Aorta (tissue), 5 donors: ENCODE results near the gene DOK5. TPM values are rescaled to one million over a fixed set of nuclear protein-coding genes. Genes with fewer than 3 reads are reported as not detected.

Source experiments
- ATAC-seq: fragments of 200-7000 bp; cut with Tn5 transposase; one replicate; pipeline ENCODE4 v1.9.1; 2022; ENCODE audit warnings: moderate library complexity; ENCODE audit not compliant: low FRiP score
- DNase-seq, 2 donors: peaks; one replicate each; pipeline ENCODE4 v3.0.0-alpha.2; 2020
- H3K27ac ChIP-seq, 2 donors: one replicate each; pipeline ENCODE4 v1.5.1; 2013; ENCODE audit warnings: low read length in 2 of 2, mild to moderate bottlenecking in 2 of 2, moderate library complexity in 2 of 2, control low read depth in 1 of 2, inconsistent platforms in 1 of 2, low read depth in 1 of 2
- H3K27me3 ChIP-seq, 2 donors: one replicate each; pipeline ENCODE4 v1.6.1; 2013; ENCODE audit warnings: control low read depth in 1 of 2, low read length in 1 of 2, mild to moderate bottlenecking in 1 of 2, moderate library complexity in 1 of 2; ENCODE audit not compliant: insufficient read depth in 2 of 2, control insufficient read depth in 1 of 2
- H3K36me3 ChIP-seq, 2 donors: one replicate each; pipeline ENCODE4 v1.6.1; 2013; ENCODE audit warnings: control low read depth in 1 of 2, low read length in 1 of 2, mild to moderate bottlenecking in 1 of 2; ENCODE audit not compliant: insufficient read depth in 2 of 2, control insufficient read depth in 1 of 2
- H3K4me1 ChIP-seq, 2 donors: one replicate each; pipeline ENCODE4 v1.6.1; 2013; ENCODE audit warnings: low read length in 2 of 2, control low read depth in 1 of 2, mild to moderate bottlenecking in 1 of 2, moderate library complexity in 1 of 2; ENCODE audit not compliant: insufficient read depth in 2 of 2, control insufficient read depth in 1 of 2
- H3K4me3 ChIP-seq, 2 donors: one replicate each; pipeline ENCODE4 v1.5.1; 2013; ENCODE audit warnings: low read length in 2 of 2, control low read depth in 1 of 2, mild to moderate bottlenecking in 1 of 2
- H3K9me3 ChIP-seq: one replicate; pipeline ENCODE4 v1.6.1; 2013; ENCODE audit warnings: mild to moderate bottlenecking, low read length; ENCODE audit not compliant: control insufficient read depth
- WGBS, 2 donors: extraction: QIAGEN DNeasy Blood & Tissue Kit; methylation state at CpG; one replicate each; pipeline ENCODE4 v1.1.7; 2013; 5-methylcytosine and 5-hydroxymethylcytosine counted together
- intact Hi-C, 2 donors: fragments of 100-400 bp; cut with DNase I; formaldehyde crosslinking; loops; one replicate each; pipeline versions ENCODE4 v1.14.2 to v1.15.0; 2022
- polyA plus RNA-seq, 2 donors: library from polyadenylated mRNA; stranded (reverse); fragments of 200-250 nt; gene quantifications; one replicate each; pipeline ENCODE4 v1.2.3, GENCODE V29; 2013
- total RNA-seq, 2 donors: library from RNA; stranded (reverse); fragmentation: NEBNext Ultra II Directional; extraction: Animal tissue kit (Norgen Biotek cat#: 25700); gene quantifications; one replicate each; pipeline ENCODE4 v1.2.1, GENCODE V29; 2021
- donor health status: healthy with polysubstance abuse.
- donor health status: Bipolar disorder and iron deficiency.
- donor health status: DM: no; HTN: no; CAD: no.
- donor health status: DM: no; HTN: no; CAD: no.
- donor health status: DM: yes; HTN: yes; CAD: no.

The DOK5 gene
- total and polyA plus RNA-seq, 4 donors, result 5.2 to 13.3 (median 9.0) TPM

DNA sequence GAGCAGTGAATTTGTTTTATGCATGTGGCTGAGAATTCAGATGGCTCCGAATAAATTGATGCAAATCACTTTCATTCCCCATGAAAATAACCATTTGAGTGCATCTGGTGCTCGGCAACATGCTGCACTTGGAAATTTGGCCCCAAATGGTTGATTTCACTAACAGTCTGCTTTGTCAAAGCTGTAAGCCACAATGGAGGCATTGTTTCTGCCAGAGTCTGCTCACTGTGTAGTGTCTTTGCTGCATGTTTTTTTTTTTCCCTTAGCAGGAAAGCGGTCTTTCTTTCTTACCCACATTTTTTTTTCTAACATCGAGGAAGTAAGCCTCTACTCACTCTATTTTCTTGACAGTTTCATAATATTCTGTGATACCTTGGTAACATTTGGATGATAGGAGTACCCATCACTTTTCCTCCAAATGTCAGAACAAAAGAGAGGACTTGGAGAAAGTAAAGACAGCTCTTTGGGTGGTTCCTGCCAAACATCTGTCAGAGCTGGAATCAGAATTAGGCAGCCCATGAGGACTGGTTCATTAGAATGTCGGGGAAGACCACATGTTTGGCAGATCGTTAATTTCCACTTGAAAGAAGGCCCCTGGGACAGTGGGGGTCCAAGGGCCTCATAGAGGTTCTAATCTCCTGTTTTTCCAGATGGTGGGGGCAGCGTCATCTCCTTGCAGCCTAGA lies 149.5 kb downstream of the DOK5 start:
- ATAC-seq (no peak), DNase-seq (no peak)
- H3K27me3 ChIP-seq, result no peaks in the 10 kb centered on the region
- intact Hi-C loops, result no loop called here
- no peak overlapping the region for H3K4me3 ChIP-seq
- H3K36me3 ChIP-seq, result no peaks in the 10 kb centered on the region
- H3K9me3 ChIP-seq, result no peaks in the 10 kb centered on the region
- no peak overlapping the region for H3K27ac ChIP-seq
- whole genome bisulfite sequencing, 2 donors, result 27 to 29% methylated on average over 7 of the region's 7 CpGs
- H3K4me1 ChIP-seq, result peaks cover 2 to 3% of the 10 kb centered on the region in 2 donors

DNA sequence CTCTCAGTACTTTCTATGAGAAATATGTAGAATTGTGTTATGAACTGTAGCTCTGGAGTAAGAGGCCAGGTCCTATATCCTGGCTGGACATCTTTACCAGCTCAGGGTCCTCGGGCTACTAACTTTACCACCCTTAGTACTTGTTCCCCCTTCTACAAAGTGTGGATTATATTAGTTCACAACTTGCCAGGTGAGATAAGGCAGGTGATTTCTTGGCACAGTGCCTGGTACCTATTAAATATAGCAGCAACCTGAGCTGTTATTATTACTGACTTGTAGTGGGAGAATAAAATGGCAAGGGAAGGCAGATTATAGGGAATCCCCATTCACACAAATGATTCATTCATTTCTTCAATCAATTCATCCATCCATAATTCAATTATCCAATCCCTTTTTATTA lies 150.1 kb downstream of the DOK5 start:
- Histone ChIP-seq H3K4me3 (no peak overlapping the region), H3K4me1 (peaks cover 2 to 3% of the 10 kb centered on the region in 2 donors), H3K36me3 (no peaks in the 10 kb centered on the region), H3K27ac (no peak overlapping the region), H3K9me3 (no peaks in the 10 kb centered on the region), H3K27me3 (no peaks in the 10 kb centered on the region)
- 82 to 84% methylated on average over 1 of the region's 1 CpG for WGBS, 2 donors
- DNase-seq (no peak), ATAC-seq (no peak)
- intact Hi-C loops, result no loop called here

DNA sequence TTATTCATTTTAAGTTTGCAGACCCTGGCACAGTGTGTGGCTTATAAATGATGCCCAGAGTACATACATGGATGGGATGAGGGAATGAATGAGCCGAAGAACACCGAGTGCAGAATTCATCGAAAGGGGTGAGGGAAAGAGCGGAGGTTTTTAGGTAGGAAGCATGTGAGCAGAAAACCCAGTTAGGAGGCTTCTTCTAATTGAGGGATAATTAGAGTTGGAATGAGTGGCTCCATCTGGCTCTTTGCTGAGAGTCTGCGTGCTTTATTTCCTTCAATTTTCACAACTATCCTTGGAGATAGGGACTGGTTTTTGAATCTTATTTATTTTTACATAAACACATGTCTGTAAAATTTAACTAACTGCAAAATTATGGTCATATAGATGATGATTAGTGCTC lies 150.7 kb downstream of the DOK5 start:
- H3K27me3 ChIP-seq, result no peaks in the 10 kb centered on the region
- H3K27ac ChIP-seq, result no peak overlapping the region
- H3K36me3 ChIP-seq, result no peaks in the 10 kb centered on the region
- intact Hi-C loops, result no loop called here
- ATAC-seq, result no peak
- no peak overlapping the region for H3K4me3 ChIP-seq
- 97 to 99% methylated on average over 5 of the region's 5 CpGs for WGBS, 2 donors
- peaks cover 2 to 3% of the 10 kb centered on the region in 2 donors for H3K4me1 ChIP-seq
- H3K9me3 ChIP-seq, result no peaks in the 10 kb centered on the region
- no peak for DNase-seq

DNA sequence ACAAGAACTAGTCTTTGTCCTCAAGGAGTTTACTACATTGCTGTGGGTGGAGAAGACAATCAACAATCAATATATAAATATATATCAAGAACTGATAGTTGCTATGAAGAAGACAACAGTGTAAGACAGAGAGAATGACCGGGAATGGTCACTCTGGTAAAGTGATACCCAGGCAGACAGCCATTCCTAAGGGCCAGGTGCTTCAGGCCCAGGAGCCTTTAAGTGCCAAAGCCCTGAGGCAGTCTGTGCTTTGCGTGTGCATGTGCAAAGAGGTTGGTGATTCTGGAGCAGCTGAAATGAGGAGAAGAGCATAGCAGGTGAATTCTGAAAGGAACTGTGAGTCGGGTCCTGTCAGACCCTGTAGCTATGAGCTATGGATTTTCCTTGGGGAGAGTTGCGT lies 154.2 kb downstream of the DOK5 start:
- intact Hi-C loops, result no loop called here
- Histone ChIP-seq H3K4me3 (no peak overlapping the region), H3K9me3 (no peaks in the 10 kb centered on the region), H3K27me3 (no peaks in the 10 kb centered on the region), H3K36me3 (no peaks in the 10 kb centered on the region), H3K4me1 (no peaks in the 10 kb centered on the region), H3K27ac (no peak overlapping the region)
- WGBS, 2 donors, result 93 to 98% methylated on average over 4 of the region's 4 CpGs
- ATAC-seq (no peak), DNase-seq (no peak)

DNA sequence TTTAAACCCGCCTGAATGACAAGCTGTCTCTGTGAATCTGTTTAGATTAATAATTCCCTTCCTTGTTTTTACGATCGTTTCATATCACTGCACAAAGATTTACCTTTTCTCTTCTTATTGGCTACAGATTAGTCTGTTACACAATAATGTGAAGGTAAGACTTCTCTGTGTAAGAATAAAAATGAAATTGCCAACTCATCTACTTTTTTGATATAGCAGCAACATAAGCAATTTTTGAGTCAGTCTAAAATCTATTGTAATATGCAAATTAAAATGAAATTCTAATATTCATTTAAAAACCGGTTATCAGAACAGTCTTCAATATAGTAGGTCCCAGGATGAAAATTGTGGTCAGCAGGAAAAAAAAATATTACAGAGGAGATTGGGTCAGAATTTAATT lies 155.2 kb downstream of the DOK5 start:
- 90 to 91% methylated on average over 4 of the region's 4 CpGs for WGBS, 2 donors
- intact Hi-C loops, result no loop called here
- no peak overlapping the region for H3K4me3 ChIP-seq

DNA sequence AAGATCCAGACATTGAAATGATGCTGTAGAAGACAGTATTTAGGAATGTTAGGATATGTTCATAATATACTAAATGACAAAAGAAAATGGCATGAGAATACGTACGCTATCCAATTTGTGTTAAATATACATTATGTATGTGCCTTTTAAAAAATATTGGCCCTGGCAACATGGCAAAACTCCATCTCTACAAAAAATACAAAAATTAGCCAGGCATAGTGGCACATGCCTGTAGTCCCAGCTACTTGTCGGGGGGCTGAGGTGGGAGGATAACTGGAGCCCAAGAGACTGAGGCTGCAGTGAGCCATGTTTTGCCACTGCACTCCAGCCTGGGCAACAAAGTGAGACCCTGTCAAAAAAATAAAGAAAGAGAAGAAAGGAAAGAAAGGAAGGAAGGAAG lies 155.7 kb downstream of the DOK5 start:
- Histone ChIP-seq H3K36me3 (no peaks in the 10 kb centered on the region), H3K9me3 (no peaks in the 10 kb centered on the region), H3K27me3 (no peaks in the 10 kb centered on the region), H3K4me1 (no peaks in the 10 kb centered on the region), H3K4me3 (no peak overlapping the region), H3K27ac (no peak overlapping the region)
- no peak for ATAC-seq
- no peak for DNase-seq
- WGBS, 2 donors, result 88 to 91% methylated on average over 3 of the region's 3 CpGs
- intact Hi-C loops, result no loop called here

More for the DNA sequence above, 155.2 kb downstream of the DOK5 start:
- ATAC-seq (no peak), DNase-seq (no peak)
- Histone ChIP-seq H3K4me1 (no peaks in the 10 kb centered on the region), H3K27me3 (no peaks in the 10 kb centered on the region), H3K36me3 (no peaks in the 10 kb centered on the region), H3K9me3 (no peaks in the 10 kb centered on the region), H3K27ac (no peak overlapping the region)

DNA sequence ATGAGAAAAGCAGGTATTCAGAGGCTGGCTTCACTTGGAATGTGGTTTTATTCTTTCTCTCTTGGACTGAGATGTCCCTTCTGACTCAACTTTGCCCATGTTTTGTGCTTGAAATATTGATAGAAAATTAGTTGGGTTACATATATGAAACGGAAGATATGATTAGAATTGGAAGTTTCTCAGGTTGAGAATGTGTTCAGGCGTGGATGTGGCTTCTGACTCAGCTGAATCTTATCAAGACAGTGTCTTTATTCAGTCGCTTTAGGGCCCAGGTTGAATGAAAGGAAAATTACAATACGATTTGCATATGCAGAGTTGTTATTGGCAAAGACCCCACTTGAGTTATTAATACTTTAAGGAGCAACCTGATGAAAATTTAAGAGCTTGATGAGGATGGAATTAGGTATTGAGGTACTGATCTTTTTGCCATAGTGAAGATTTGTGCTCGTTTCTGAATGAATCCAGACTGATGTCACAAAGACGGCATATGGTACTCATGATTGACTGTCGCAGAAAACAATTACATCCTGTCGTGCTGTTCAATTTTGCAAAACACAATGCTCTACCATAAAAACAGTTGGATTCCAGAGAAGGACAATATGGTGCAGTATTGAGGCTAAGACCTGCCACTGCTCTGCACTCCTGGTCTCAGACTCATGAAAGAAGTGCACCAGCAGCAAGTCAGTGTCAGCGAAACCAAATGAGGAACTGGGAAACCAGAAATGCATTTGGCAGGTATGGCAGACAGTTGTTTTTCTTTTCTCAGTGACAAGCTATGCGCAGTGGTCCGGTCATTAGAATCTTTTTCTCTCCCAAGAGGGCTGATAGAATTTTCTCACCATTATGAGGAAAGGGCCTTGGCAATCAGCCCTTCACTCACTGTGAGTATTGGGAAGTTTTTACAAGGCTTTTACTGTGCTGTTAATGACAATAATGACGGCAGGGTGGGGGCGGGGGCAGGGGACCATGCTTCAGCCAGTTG lies 158.3 kb downstream of the DOK5 start:
- Histone ChIP-seq H3K9me3 (no peaks in the 10 kb centered on the region), H3K27ac (no peak overlapping the region), H3K36me3 (no peaks in the 10 kb centered on the region), H3K4me1 (no peaks in the 10 kb centered on the region), H3K27me3 (no peaks in the 10 kb centered on the region), H3K4me3 (no peak overlapping the region)
- WGBS, 2 donors, result 85 to 88% methylated on average over 13 of the region's 13 CpGs
- ATAC-seq, result no peak
- DNase-seq, result no peak
- intact Hi-C loops, result no loop called here

DNA sequence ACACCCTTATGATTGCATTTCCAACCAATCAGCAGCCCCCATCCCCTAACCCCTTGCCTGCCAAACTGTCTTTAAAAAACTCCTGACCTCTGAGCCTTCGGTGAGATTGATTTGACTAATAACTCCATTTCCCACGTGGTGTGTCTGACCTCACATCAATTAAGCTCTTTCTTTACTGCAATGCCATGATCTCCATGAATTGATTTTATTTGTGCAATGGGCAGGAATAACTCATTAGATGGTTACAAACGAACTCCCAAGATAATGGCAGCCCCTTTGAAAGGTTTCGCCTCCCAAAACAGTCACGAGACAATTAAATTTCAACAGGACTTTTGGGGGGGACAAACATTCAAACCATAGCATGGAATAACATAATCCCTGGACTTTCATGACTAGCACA lies 161.2 kb downstream of the DOK5 start:
- H3K4me3 ChIP-seq, result no peak overlapping the region
- DNase-seq, result no peak
- H3K27ac ChIP-seq, result no peak overlapping the region
- H3K27me3 ChIP-seq, result no peaks in the 10 kb centered on the region
- no peak for ATAC-seq
- H3K4me1 ChIP-seq, result no peaks in the 10 kb centered on the region
- no peaks in the 10 kb centered on the region for H3K36me3 ChIP-seq
- H3K9me3 ChIP-seq, result no peaks in the 10 kb centered on the region
- 79 to 82% methylated on average over 5 of the region's 5 CpGs for WGBS, 2 donors
- intact Hi-C loops, result no loop called here
